ENCODE data around the gene HIVEP1. TPM values are rescaled to one million over a fixed set of nuclear protein-coding genes. Genes with fewer than 3 reads are reported as not detected.

Gene HIVEP1
- total RNA-seq, 6 donors from 2014 or later: 22.9 to 48.5 (median 30.4) TPM

DNA sequence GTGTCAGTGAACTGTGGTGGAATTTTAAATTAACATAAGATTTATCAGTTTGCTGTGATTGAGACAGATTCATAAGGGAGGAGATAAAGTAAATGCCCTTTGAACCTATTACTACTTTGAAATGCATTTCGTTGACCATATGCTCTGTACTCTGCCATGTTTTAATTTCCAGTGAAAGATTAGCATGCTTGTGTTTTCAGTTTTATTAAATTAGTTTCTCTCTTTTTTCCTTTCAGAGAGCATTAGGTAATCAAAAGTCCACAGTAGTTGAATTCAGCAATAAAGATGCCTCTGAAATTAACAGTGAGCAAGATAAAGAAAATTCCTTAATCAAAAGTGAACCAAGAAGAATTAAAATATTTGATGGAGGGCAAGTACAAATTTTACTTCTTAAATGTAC, 117.4 kb downstream of the HIVEP1 start:
- H3K4me3 ChIP-seq: no peak overlapping the region
- H3K27ac ChIP-seq: no peak overlapping the region
- no peaks in the 10 kb centered on the region for H3K9me3 ChIP-seq
- TF ChIP-seq POLR2AphosphoS5 (IDR thresholded peaks at IDR 0.05): no peak
- no peak for TF ChIP-seq EP300 (IDR thresholded peaks at IDR 0.05)
- TF ChIP-seq, protein P1, sequence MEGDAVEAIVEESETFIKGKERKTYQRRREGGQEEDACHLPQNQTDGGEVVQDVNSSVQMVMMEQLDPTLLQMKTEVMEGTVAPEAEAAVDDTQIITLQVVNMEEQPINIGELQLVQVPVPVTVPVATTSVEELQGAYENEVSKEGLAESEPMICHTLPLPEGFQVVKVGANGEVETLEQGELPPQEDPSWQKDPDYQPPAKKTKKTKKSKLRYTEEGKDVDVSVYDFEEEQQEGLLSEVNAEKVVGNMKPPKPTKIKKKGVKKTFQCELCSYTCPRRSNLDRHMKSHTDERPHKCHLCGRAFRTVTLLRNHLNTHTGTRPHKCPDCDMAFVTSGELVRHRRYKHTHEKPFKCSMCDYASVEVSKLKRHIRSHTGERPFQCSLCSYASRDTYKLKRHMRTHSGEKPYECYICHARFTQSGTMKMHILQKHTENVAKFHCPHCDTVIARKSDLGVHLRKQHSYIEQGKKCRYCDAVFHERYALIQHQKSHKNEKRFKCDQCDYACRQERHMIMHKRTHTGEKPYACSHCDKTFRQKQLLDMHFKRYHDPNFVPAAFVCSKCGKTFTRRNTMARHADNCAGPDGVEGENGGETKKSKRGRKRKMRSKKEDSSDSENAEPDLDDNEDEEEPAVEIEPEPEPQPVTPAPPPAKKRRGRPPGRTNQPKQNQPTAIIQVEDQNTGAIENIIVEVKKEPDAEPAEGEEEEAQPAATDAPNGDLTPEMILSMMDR (IDR thresholded peaks at IDR 0.05): no peak
- TF ChIP-seq POLR2A (IDR thresholded peaks at IDR 0.05): no peak
- WGBS, 2 donors: 91% methylated on average over 1 of the region's 1 CpG
- ATAC-seq (ENCODE audit: low FRiP score in 2 of 2) (no peak), DNase-seq (no peak)
- no peaks in the 10 kb centered on the region for H3K36me3 ChIP-seq
- peaks cover 0 to 3% (median 0%) of the 10 kb centered on the region in 4 donors for H3K4me1 ChIP-seq
- H3K27me3 ChIP-seq: no peaks in the 10 kb centered on the region

DNA sequence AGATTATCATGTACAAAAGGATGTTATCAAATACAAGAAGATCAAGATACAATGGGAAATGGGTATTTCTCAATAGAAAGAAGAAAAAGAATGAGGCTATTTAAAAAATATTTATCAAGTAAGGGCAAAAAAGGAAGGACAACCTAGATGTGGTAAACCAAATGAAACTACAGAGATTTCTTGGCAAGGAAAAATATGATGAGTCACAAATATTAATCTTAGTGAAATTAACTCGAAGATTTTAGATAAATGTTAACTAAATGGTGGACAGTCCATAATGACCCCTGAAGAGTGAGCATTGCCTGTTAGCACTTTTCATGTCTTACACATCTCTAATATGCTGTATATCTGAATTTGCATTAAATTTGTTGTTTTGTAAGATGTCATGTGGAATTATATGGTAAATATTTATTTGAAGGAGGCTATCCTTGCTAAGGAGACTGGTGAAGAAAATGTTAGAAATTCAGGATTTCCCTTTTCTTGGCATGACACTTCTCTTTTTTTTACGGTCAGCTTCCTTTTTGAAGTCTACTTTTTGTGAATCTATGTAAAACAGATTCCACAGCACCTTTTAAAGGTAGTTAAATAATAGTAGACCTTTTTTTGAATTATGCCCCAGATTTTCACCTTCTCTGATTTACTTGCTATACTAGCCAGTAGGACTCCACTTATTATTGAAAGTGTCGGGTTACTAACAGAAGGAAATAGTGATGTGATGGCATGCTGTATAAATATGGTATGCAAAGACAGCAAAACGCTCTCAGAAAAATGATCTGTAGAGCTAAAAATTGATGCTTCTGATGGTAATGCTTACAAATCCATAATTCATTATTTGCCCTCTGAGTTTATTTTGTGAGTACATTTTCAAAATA, 120.5 kb downstream of the HIVEP1 start:
- 76 to 82% methylated on average over 4 of the region's 4 CpGs for WGBS, 2 donors
- H3K27ac ChIP-seq: no peak overlapping the region
- H3K36me3 ChIP-seq: no peaks in the 10 kb centered on the region
- no peak for TF ChIP-seq POLR2AphosphoS5 (IDR thresholded peaks at IDR 0.05)
- TF ChIP-seq, protein P1 (IDR thresholded peaks at IDR 0.05): no peak
- no peak for TF ChIP-seq POLR2A (IDR thresholded peaks at IDR 0.05)
- TF ChIP-seq EP300 (IDR thresholded peaks at IDR 0.05): no peak
- ATAC-seq (ENCODE audit: low FRiP score in 2 of 2): no peak
- H3K9me3 ChIP-seq: no peaks in the 10 kb centered on the region
- H3K4me3 ChIP-seq: no peak overlapping the region
- DNase-seq: no peak
- no peaks in the 10 kb centered on the region for H3K27me3 ChIP-seq
- H3K4me1 ChIP-seq: peaks cover 0 to 5% (median 2%) of the 10 kb centered on the region in 4 donors

DNA sequence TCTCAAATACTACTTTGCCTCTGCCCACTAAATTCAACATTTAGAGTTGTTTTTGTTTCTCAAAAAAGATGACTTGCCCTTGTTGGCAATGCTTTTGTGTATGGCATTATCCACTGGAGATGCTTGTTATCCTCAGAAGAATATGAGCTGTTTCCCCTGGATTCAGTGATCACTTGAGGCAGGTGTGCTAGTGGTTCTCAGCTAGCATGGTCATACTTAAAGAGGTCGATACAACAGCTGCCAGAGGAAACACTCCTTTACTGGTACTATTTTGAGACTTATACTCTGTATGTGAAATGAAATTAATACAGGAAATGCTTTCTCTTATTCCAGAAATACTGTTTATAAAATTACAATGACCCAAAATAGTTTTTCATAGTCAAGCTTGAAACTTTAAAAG, 122.5 kb downstream of the HIVEP1 start:
- Histone ChIP-seq H3K4me3 (no peak overlapping the region), H3K9me3 (no peaks in the 10 kb centered on the region), H3K4me1 (peaks cover 0 to 7% (median 3%) of the 10 kb centered on the region in 4 donors), H3K27ac (no peak overlapping the region), H3K27me3 (no peaks in the 10 kb centered on the region), H3K36me3 (peaks cover 0 to 14% (median 10%) of the 10 kb centered on the region in 4 donors)
- TF ChIP-seq EP300 (IDR thresholded peaks at IDR 0.05): no peak
- TF ChIP-seq, protein P1 (IDR thresholded peaks at IDR 0.05): no peak
- TF ChIP-seq POLR2A (IDR thresholded peaks at IDR 0.05): no peak
- no peak for TF ChIP-seq POLR2AphosphoS5 (IDR thresholded peaks at IDR 0.05)
- DNase-seq: no peak
- WGBS, 2 donors: 63 to 77% methylated on average over 1 of the region's 1 CpG
- no peak for ATAC-seq (ENCODE audit: low FRiP score in 2 of 2)

DNA sequence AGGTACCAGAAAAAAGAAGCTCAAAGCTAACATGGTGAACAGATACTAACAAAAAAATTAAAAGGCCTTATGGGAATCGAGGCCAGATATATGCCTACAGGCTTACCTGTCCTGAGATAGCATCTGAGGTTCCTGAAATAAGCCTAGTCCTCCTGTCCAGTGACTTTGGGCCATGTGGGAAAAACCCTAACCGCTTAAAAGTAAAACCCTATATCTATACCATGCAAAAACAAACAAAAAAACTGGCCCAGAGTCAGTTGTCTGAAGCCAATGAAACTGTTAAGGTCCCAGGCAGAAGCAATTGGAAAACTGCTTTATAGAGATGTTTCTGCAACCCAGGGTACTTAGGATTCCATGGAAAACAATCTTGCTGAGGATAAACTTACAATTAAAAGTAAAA, 122.9 kb downstream of the HIVEP1 start:
- no peaks in the 10 kb centered on the region for H3K27me3 ChIP-seq
- H3K36me3 ChIP-seq: peaks cover 0 to 18% (median 14%) of the 10 kb centered on the region in 4 donors
- ATAC-seq (ENCODE audit: low FRiP score in 2 of 2): no peak
- no peak overlapping the region for H3K4me3 ChIP-seq
- peaks cover 0 to 7% (median 3%) of the 10 kb centered on the region in 4 donors for H3K4me1 ChIP-seq
- no peak for DNase-seq
- WGBS, 2 donors: 93 to 95% methylated on average over 2 of the region's 2 CpGs
- H3K27ac ChIP-seq: no peak overlapping the region
- H3K9me3 ChIP-seq: no peaks in the 10 kb centered on the region
- TF ChIP-seq, protein P1 (IDR thresholded peaks at IDR 0.05): no peak

DNA sequence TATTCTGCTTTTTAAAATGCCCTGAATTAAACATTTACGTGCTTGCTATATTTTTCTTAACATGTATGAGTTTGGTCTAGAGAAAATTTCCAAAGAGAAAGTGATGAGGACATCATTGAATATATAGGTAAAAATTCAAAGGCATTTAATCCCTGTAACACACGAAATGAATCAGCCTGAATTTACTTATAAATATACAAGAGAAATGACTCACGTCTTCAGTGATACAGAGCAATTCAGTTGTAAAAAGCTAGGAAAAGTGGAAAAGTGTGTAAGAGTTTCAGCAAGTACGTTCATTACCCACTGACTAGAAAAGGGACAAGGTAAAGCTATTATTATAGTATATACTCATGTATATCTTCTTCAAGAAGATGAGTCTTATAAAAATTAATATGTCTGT, 124.8 kb downstream of the HIVEP1 start:
- no peak overlapping the region for H3K27ac ChIP-seq
- no peaks in the 10 kb centered on the region for H3K9me3 ChIP-seq
- ATAC-seq (ENCODE audit: low FRiP score in 2 of 2) (no peak), DNase-seq (no peak)
- TF ChIP-seq POLR2A (IDR thresholded peaks at IDR 0.05): no peak
- TF ChIP-seq POLR2AphosphoS5 (IDR thresholded peaks at IDR 0.05): no peak
- no peak for TF ChIP-seq EP300 (IDR thresholded peaks at IDR 0.05)
- WGBS, 2 donors: 94 to 96% methylated on average over 4 of the region's 4 CpGs
- no peak overlapping the region for H3K4me3 ChIP-seq
- H3K36me3 ChIP-seq: peaks cover 0 to 27% (median 21%) of the 10 kb centered on the region in 4 donors
- H3K27me3 ChIP-seq: no peaks in the 10 kb centered on the region
- H3K4me1 ChIP-seq: peaks cover 0 to 7% (median 3%) of the 10 kb centered on the region in 4 donors

Measured in upper lobe of left lung (tissue), 6 donors.